Skin of body (tissue), 2 donors: ENCODE results near the gene MYO16. TPM values are rescaled to one million over a fixed set of nuclear protein-coding genes. Genes with fewer than 3 reads are reported as not detected.

Source experiments
- DNase-seq: peaks from one replicate; lab custom pipeline; 2025; lab: John Stamatoyannopoulos, UW
- total RNA-seq: library from RNA; depleted of rRNA; stranded (reverse); fragments of >200 nt; gene quantifications from one replicate; pipeline ENCODE4 v1.2.3, GENCODE V29; 2014

Gene MYO16
- total RNA-seq, 1 donor from 2014 or later, result 1.7 TPM

DNA sequence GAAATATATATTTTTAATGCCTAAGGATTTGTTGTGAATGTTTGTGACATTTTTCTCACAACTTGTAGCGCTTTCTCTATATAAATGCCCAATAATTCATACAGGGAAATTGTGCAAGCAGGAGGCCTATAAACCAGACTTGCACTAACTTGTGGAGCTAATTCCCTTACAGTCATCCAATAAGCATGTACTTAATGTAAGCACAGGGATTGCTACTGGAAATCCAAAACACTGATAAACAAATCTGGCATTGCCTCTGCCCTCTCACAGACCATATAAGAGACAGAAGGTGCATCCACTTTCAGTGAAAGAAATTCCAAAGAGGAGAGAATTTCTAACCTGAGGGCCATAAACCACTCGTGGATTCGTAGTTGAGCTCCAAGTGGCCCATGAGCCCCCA lies 518.8 kb downstream of the MYO16 start:
- no peak for DNase-seq

DNA sequence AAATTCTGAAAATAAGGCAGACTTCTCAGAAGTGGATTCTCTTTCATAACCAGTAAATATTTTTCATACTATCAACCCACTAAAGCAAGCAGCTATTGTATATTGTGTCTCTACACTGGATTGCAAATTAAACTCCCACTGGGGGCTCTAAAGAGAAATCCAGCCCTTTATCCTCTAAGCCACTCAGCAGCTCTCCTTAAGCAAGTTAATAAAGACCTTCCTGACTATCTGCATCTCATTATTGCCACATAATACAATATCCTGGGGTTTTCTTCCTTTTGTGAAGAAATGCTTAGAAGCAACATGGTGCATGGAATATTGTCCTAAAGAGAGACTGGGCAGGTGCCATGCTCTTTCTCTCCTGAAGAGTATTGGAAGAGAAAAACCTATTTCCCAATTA lies 521.3 kb downstream of the MYO16 start:
- no peak for DNase-seq

DNA sequence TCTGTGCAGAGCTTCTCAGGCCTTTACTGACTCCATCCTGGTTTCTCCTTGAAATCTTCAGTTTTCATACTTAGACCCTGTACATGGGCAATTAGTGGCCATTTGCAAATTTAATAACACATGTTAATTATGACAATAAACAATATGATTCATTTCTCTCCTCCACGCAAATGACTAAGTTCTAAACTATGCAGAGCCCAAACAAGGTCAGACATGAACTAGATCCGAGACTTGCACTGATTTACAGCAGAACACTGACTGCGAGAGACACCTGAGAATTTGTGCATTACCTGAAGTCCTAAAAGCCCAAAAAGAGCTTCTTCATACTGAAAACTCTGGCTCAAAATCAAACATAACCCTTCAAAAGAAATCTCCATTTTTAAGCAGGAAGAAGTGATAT lies 521.8 kb downstream of the MYO16 start:
- no peak for DNase-seq

DNA sequence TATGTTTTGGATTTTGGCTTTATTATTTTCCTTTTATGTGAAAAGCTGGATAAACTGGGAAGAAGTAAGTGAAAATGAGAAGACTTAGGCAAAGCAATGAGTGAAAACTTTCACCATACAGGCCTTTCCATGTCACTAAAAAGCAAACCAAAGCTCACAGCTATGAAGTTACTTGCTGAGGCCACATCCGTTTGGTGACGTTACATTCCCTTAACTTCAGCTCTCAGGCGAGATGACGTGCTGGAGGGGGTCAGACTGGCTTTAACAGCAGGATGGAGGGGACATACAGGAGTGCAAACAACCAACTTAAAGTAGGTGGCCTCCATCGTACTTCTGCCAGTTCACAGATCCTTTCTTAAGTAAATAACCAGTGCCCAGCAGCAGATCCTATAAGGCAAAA lies 522.3 kb downstream of the MYO16 start:
- no peak for DNase-seq

DNA sequence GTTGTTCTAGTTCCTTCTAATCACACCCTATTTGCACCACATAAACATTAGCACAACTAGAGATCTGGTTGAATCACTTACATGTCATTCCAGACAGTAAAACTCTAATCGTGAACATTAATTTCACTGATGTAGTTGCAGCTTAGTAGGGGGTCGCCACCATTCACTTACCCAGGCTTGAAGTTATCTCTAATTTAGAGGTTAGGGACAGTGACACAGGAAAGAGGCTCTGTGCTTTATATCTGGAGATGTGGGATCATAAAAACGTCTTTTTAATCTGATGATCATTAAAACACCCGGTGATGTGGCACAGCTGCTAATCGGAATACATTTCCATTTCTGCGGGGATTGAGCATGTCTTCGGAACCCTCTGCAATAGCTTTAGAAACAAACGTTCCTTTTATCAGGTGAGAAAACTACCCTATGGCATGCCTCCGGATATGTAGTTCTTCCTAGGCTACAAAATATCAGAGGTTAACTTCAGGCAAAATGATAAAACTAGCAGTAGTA lies 523.0 kb downstream of the MYO16 start:
- DNase-seq, result no peak

DNA sequence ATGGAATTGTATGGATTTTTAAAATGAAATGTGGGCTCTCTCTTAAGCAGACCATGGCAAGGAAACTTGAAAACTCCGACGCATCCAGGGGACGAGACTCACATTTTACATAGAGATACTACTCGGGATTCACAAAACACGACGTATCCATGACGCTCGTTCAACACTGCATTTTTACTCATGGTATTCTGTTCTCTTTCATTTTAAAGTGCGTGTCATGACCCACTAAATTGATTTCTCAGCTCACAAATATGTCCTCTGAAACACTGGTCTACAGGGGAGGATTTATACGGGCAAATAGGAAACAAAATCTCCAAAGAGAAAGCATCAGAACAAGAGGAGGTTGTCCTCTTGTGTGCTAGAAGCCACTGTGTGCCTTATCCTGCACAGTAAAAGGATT lies 523.5 kb downstream of the MYO16 start:
- no peak for DNase-seq

DNA sequence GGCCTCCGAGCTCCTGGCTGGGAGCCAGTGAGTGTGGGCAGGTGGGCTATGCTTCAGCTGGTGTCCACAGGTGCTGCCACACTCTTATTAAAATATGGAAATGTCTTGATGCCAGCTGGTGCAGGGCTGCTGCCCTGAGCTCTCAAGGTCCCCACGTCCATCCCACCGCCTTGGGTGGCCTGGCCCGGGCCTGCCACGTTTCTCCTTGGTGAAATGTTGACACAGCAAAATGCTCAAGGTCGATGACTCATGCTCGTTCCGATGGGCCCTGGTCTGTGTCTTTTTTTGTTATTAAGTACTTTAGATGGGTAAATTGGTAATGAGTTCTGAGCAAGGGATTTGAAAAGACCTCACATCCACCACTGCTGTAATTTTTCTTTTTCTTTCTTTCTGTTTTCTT lies 524.7 kb downstream of the MYO16 start:
- no peak for DNase-seq

DNA sequence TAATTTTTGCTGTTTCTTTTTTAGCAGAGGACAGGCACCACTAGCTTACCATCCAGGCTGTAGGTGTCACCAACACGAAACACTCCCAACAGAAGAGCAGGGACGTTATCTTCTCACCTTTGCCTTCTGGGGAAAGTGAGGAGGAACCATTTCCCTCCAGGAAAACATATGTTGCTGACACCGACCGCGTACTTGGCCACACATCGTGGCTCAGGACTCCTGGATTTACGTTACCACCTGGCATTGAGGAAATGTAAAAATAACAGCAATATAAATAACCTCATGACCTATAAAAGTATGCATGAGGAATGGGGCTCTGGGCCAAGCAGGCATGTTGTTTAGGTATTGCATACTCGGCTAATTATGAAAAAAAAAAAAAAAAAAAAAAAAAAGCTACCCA lies 525.1 kb downstream of the MYO16 start:
- no peak for DNase-seq

DNA sequence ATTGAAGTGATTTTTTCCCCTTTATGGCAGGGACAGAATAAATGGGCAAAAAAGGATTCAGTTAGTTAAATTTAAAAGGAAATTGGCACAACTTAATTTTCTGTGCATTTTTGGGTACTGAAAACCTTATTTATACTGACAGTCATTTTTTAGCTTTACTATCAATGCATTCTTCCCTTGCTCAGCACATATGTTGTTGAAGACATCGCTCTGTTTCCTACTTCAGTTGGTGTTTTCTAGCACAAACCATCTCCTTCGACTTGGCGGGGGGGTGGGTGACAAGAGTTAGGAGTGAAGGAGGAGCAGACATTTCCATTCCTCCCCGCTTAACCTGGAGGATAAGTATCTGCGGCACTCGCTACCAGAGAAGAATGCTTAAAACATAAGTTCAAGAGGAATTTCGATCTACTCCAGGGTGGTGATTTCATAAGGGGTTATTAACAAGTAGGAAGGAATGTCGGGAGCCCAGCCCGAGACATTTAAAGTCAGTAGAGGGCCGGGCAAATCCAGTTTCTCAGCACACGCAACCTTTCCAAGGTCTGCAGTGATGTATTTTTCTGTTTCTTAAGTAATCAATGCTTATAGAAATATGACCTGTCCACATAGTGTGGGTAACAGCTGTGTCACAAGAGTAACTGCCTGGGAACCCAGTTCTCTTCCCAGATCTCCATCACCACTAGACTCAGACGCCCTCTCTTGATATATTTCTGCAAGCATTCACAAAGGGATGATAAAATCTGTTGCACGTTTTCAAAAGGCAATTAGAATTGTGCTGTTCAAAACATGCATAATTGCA lies 525.8 kb downstream of the MYO16 start:
- peak; percentile 53 for DNase-seq

DNA sequence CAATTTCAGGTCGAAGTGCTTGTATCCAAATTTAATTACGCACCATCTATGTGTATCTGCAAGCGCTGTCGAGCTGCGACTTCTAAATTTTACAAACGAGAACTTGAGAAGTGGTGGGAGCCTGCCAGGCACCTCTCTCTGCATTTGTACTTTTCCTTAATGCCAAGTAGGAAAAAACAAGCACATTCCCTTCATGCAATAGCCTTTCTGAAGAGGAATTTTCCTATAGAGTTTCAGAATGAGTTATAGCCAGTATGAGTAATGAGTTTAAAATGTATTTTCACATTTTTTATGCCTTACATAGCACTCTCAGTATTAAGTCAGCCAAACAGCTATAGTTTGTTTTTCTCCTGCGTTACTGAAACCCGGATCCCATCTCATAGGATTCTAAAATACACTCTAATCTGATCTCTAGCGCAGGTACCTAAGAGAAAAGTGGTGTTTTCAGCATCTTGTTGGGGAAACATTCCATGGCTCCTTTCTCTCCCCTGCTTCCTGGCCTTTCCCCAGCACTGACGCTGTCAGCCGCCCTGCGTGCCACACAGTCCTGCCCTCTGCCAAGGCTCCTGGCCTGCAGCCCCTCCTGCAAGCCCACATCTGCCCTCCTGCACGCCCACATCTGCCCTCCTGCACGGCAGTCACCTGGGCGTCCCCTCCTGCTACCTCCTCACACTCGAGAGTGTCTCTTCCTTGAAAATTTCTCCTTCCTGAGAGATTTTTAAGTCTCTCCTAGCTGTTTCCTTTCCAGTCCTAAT lies 526.9 kb downstream of the MYO16 start:
- DNase-seq, result peak; percentile 93

DNA sequence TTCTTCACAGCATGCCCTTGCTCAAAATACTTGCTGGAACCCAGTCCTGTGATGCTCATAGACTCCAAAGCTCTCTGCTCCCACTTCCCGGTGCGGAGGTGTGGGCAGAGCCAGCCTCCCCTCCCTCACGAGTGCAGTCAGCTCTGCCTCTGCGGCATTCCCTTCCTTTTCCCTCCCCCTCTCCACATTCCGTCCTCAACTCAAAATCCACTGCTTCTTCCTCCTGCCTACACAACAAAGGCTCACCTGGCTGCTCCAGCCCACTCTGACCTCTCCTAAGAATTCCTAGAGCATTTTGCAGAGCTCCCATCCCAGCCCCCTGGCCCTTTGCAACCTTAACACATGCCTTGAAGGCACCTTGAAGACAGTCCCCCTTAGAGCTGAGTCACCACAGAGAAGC lies 527.9 kb downstream of the MYO16 start:
- DNase-seq, result no peak

DNA sequence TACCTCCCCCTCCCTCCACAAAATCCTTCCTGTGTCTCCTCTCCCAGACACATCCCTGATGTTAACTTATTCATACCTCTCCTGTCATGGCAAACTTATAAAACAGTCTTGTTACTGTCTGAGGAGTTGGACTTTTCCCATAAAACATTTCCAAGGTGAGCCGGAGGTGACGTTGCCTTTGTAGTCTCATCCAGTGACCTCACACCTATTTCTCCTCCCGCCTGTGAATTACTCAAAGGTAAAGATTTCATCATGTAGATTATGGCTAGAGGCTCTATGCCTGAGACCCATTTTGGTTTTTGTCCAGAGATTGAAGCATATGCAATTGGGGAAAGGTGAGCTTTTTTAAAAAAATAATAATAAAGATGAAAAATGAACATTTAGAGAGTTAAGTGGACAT lies 529.0 kb downstream of the MYO16 start:
- no peak for DNase-seq

DNA sequence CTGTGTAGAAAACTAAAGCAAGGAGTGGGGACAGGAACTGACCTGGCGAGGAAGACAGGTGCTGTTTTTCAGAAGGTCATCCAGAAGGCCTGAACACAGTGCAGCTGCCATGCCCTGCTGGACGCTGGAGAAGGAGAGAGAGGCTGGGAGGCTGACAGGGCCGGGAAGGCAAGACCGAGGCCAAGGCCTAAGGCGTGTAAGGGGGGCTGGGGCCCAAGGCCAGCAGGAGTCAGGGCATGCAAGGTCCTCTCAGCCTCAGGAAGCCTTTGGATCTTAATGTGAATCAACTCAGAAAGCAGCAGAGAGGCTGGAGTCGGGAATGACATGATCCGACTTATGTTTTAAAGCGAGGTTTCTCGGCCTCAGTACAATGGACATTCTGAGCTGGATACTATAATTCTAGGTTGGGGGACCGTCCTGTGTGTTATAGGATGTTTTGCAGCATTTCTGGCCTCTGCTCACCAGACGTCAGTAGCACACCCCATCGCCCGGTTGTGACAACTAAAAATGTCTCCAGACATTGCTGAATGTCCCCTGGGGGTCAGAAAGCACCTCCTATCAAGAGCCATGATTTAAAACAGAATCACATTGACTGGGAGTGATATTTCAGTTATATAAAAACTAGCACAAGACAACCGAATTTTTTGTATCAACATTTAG lies 530.4 kb downstream of the MYO16 start:
- no peak for DNase-seq

DNA sequence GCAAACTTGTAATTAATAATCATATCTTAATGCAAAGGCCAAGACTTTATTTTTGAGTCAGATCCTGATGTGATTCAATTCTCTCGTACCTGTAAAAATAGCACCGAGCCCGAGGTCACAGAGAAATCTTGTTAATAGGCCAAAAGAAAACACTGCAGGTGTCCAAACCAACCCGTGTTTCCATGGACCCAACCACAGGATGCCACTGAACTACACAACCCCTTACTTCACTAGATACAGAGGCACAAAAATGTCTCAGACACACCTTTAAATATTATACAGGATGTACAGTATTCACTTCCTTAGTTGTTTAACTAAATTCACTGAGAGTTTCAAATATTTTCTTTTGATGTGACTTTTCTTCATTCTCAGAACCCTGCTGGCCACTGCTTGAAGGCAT lies 530.9 kb downstream of the MYO16 start:
- DNase-seq, result no peak

DNA sequence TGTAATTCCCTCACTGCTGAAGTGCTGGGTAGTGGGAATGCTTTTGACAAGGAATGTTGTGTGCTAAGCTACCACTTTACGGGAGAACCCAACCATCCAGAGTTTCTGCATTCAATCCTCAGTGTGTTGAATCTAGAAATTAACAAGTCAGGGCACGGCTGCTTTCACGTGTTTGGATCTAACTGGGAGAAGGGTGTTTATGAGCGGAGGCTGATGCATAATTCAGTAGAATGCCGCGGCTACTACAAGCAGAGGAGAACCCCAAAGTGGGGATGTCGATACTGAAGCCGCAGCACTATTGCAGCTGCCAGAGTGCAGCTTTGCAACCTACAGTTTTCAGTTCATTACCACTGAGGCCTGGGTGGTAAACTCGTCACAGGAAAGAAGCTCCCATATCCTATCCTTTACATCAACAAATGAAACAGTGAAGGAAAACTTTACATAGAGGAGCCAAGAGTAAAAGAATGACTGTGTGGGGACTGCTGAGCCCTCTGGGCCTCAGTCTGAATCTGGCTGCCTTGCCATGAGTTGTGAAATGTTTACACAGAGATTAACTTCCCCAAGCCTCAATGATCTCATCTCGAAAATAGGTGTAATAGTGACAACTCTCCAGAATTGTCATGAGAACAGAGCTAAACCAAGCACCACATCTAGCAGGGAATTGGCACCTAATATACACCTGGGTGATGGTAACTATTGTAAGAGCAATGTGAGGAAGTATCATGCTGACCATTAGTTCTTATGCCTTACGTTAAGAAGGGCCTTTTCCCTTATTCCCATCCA lies 531.7 kb downstream of the MYO16 start:
- no peak for DNase-seq

DNA sequence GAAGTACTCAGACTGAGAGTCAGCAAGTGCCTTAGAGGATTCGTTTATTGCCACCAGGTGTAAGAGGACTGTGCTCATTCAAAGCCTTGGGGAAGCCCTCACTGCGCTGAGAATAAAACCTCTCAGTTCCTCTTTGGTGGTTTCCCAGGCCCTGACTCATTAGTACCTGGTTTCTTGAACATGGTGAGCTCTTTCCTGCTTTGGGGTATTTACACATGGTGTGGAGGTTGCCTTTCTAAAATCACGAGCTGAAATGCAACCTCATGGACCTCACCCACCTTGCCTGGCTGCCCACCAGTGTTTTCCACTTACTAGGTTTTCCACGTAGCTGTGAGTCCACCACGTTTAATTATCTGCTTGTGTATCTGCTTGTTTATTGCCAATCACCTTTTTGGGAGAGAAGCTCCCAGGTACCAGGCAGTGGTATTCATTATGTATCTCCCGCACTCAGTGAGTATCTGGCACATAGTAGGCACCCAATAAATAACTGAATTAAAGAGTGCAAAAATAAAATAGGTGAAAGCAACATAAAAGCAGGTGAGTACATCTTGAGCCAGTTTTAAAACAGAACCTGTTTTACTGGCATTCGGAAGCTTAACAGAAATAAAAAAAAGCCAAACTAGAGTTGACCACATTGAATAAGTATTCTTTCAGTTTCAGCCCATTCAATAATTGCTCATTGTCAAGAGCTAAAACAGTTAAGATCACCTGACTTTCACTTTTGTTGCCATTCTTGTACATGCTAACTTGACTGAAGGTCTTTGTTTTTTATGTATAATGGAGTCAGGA lies 533.0 kb downstream of the MYO16 start:
- DNase-seq, result no peak

DNA sequence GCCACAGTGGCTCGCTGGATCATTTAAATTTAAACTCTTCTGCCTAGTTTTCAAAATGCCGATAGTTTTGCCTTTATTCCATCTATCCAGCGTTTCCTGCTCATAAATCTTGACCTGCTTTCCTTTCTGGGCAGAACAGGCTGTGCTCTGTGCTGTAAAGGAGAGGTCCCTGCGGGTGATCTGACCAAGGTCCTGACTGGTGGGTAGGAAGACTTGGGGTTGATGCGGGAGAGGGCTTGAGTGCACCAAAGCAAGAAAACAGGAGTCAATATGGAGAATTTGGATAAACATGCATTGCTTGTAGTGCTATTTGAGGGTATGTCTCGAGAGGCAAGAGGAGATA lies 533.6 kb downstream of the MYO16 start:
- no peak for DNase-seq

DNA sequence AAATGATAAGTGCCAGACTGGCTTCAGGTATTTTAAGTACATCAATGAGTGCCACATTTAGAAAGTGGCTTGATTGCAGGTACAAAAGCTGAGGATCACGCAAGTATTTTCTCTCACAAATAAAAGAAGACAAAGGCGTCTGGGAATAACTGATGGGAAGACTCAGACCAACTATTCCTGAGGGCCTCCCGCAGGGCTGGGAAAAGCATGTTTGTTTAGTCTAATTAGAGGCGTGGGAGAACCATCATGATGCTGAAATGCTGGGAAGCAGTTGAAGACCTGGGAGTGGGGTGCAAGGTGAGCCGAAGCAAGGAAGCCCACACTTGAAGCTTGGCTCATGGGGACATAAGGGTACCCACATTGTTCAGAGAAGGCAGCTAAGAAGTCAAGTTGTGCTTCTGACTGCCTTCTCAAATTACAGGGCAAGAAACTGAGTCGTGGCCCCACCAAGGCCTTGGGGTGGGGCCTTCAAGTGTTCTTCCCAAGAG lies 536.0 kb downstream of the MYO16 start:
- no peak for DNase-seq

DNA sequence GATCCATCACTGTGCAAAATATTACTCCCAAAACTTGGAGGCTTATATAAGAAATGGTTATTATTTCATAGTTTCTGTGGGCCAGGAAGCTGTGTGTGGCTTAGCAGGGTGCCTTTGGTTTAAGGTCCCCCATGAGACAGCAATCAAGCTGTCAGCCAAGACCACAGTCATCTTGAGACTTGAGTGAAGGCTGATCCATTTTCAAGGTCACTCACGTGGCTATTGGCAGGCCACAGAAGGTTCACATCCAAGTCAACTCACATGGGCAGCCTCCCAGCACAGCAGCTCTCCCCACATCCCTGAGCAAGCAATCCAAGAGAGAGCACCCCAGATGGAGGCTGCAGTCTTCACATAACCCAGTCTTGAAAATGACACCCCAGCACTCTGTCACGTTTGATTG lies 537.4 kb downstream of the MYO16 start:
- no peak for DNase-seq

DNA sequence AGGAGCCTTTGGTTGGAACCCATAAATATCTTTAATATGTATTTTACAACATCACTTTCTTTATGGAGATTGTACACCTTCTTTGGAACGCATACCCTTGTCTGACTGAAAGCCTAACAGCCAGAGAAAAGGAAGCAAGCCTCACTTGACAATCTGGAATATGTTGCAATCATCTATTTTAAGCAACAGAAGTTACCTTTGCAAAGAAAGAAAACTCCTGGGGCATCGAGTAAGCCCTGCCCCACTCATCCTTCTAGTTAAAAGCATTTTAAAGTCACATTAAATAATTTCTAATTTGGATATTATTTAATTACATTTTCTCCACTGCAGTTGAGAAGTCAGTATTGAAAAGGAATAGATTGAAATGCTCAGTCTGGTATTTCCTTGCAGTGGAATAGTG lies 542.7 kb downstream of the MYO16 start:
- no peak for DNase-seq

DNA sequence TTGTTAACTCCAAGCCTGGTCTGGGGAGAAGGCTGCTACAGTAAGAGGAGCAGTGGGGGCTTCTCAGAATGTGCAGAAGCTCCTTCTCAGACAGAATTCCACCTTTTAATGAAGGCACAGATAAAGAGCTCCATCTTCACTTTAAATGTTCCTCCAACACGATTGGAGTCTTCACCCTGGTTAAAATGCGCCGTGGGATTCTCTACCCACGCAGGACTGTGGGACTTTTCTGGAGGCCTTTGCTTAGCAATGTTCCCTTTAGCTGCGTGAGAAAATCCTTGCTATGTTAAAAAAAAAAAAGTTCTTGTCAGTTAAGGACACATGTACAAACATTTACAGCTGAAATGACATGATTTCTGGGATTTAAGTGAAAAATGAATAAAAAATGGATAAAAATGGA lies 546.3 kb downstream of the MYO16 start:
- DNase-seq, result no peak
